ENCODE data around the gene TAF8.

GRCh38 chr6:42135722-42136121 lies 85.4 kb downstream of the TAF8 start:
- TF ChIP-seq CTCF (IDR thresholded peaks at IDR 0.05) (no peak), POLR2A (IDR thresholded peaks at IDR 0.05) (no peak)

All from esophagus squamous epithelium (tissue), 4 donors.